Measurements from ENCODE around the gene PSMD8.

Gene PSMD8

DNA sequence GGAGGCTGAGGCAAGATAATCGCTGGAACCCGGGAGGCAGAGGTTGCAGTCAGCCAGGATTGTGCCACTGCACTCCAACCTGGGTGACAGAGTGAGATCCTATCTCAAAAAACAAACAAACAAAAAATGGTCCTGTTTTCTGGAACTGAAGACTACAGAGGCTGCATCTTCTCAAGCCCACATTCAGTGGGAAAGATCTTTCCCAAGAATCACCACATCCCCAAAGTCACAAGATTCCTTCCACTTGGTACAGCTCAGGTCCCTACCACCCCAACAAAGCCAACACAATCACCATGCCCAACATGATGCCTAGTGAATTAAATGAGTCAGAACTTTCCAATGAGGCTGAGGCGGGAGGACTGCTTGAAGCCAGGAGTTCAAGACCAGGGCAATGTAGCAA, 23.5 kb upstream of the PSMD8 start:
- TF ChIP-seq, protein P1, sequence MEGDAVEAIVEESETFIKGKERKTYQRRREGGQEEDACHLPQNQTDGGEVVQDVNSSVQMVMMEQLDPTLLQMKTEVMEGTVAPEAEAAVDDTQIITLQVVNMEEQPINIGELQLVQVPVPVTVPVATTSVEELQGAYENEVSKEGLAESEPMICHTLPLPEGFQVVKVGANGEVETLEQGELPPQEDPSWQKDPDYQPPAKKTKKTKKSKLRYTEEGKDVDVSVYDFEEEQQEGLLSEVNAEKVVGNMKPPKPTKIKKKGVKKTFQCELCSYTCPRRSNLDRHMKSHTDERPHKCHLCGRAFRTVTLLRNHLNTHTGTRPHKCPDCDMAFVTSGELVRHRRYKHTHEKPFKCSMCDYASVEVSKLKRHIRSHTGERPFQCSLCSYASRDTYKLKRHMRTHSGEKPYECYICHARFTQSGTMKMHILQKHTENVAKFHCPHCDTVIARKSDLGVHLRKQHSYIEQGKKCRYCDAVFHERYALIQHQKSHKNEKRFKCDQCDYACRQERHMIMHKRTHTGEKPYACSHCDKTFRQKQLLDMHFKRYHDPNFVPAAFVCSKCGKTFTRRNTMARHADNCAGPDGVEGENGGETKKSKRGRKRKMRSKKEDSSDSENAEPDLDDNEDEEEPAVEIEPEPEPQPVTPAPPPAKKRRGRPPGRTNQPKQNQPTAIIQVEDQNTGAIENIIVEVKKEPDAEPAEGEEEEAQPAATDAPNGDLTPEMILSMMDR (IDR thresholded peaks at IDR 0.05; ENCODE audit: insufficient read depth, low read length, poor library complexity, severe bottlenecking): no peak
- H3K27me3 ChIP-seq (replicated peaks; ENCODE audit: control insufficient read depth, insufficient read depth, low read length): no peaks in the 10 kb centered on the region; the same call in 1 of the 2 replicates
- no peaks in the 10 kb centered on the region for H3K36me3 ChIP-seq (ENCODE audit: control insufficient read depth, insufficient read depth, low read length)
- no peak for DNase-seq (ENCODE audit: extremely low read depth, insufficient read length)
- H3K4me3 ChIP-seq (replicated peaks; ENCODE audit: low read depth, low read length): no peak overlapping the region

GRCh38 chr19:38351865-38352395, 22.4 kb upstream of the PSMD8 start:
- TF ChIP-seq, protein P1 (IDR thresholded peaks at IDR 0.05; ENCODE audit: insufficient read depth, low read length, poor library complexity, severe bottlenecking): no peak
- H3K4me3 ChIP-seq (replicated peaks; ENCODE audit: low read depth, low read length): no peak overlapping the region
- DNase-seq (ENCODE audit: extremely low read depth, insufficient read length): no peak
- no peaks in the 10 kb centered on the region for H3K36me3 ChIP-seq (ENCODE audit: control insufficient read depth, insufficient read depth, low read length)
- no peaks in the 10 kb centered on the region; the same call in 1 of the 2 replicates for H3K27me3 ChIP-seq (replicated peaks; ENCODE audit: control insufficient read depth, insufficient read depth, low read length)

GRCh38 chr19:38352611-38353010, 21.8 kb upstream of the PSMD8 start:
- DNase-seq (ENCODE audit: extremely low read depth, insufficient read length): no peak
- TF ChIP-seq, protein P1 (IDR thresholded peaks at IDR 0.05; ENCODE audit: insufficient read depth, low read length, poor library complexity, severe bottlenecking): no peak

GRCh38 chr19:38355728-38356725, 18.3 kb upstream of the PSMD8 start:
- TF ChIP-seq, protein P1 (IDR thresholded peaks at IDR 0.05; ENCODE audit: insufficient read depth, low read length, poor library complexity, severe bottlenecking): no peak
- Histone ChIP-seq H3K36me3 (ENCODE audit: control insufficient read depth, insufficient read depth, low read length) (no peaks in the 10 kb centered on the region), H3K4me3 (replicated peaks; ENCODE audit: low read depth, low read length) (no peak overlapping the region), H3K27me3 (replicated peaks; ENCODE audit: control insufficient read depth, insufficient read depth, low read length) (no peaks in the 10 kb centered on the region; the same call in 1 of the 2 replicates)
- no peak for DNase-seq (ENCODE audit: extremely low read depth, insufficient read length)

More at GRCh38 chr19:38352611-38353010, 21.8 kb upstream of the PSMD8 start:
- H3K36me3 ChIP-seq (ENCODE audit: control insufficient read depth, insufficient read depth, low read length): no peaks in the 10 kb centered on the region
- no peak overlapping the region for H3K4me3 ChIP-seq (replicated peaks; ENCODE audit: low read depth, low read length)
- H3K27me3 ChIP-seq (replicated peaks; ENCODE audit: control insufficient read depth, insufficient read depth, low read length): no peaks in the 10 kb centered on the region; the same call in 1 of the 2 replicates

DNA sequence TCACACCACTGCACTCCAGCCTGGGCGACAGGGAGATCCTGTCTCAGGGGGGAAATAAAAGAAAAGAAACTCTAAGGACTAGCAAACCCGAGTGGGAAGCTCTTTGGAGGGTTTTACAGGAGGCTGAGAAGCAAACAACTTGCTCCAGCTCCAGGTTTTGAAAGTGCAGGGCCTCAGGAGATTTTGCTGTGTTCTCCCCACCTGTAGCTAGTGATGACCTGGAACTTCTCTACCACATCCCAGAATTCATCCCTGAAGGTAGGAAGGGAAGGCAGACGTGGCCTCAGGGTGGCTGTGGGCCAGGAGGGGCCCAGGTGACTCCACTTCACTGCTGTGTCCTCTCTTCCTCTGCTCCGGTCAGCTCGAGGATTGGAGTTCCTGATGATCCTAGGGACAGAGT, 16.3 kb upstream of the PSMD8 start:
- no peak for DNase-seq (ENCODE audit: extremely low read depth, insufficient read length)
- Histone ChIP-seq H3K36me3 (ENCODE audit: control insufficient read depth, insufficient read depth, low read length) (no peaks in the 10 kb centered on the region), H3K27me3 (replicated peaks; ENCODE audit: control insufficient read depth, insufficient read depth, low read length) (no peaks in the 10 kb centered on the region; the same call in 1 of the 2 replicates), H3K4me3 (replicated peaks; ENCODE audit: low read depth, low read length) (no peak overlapping the region)
- TF ChIP-seq, protein P1 (IDR thresholded peaks at IDR 0.05; ENCODE audit: insufficient read depth, low read length, poor library complexity, severe bottlenecking): no peak

Data from GM06990 (cell line).